GM18858 (cell line): ENCODE data around the gene RETREG1.
"Not testable (repeated sequence)": the region's sequence is repeated elsewhere in the genome, so short reads cannot be mapped to it uniquely, and the experiment has no call there.

ENCODE experiments used
- ATAC-seq: cut with Tn5 transposase; IDR thresholded peaks from one replicate; pipeline ENCODE4 v1.9.1; 2021; ENCODE audit not compliant: unreplicated experiment

RETREG1 gene

GRCh38 chr5:16557477-16557876 lies 59.3 kb downstream of the RETREG1 start:
- no peak for ATAC-seq

GRCh38 chr5:16554110-16554509 lies 62.7 kb downstream of the RETREG1 start:
- no peak for ATAC-seq

GRCh38 chr5:16552666-16553343 lies 64.0 kb downstream of the RETREG1 start:
- peak; percentile 82 for ATAC-seq

DNA sequence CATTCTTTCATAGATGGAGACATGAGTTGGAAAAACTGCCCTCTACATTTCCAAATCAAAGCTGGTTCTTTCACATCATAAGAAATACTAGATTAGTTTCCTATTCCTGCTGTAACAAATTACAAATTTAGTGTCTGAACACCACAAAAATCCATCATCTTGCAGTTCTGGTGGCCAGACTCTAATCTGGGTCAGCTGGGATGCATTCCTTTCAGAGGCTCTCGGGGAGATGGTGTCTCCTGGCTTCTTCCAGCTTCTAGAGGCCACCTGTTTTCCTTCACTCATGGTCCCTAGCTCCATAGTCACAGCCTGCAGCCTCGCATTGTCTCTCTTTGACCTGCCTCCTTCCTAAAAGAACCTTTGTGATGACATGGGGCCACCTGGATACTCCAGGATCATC lies 65.2 kb downstream of the RETREG1 start:
- no peak for ATAC-seq

GRCh38 chr5:16550316-16550952 lies 66.4 kb downstream of the RETREG1 start:
- ATAC-seq = peak; percentile 52

- no peak for ATAC-seq
These were observed 67.1 kb downstream of the RETREG1 start for GRCh38 chr5:16549491-16550206.

DNA sequence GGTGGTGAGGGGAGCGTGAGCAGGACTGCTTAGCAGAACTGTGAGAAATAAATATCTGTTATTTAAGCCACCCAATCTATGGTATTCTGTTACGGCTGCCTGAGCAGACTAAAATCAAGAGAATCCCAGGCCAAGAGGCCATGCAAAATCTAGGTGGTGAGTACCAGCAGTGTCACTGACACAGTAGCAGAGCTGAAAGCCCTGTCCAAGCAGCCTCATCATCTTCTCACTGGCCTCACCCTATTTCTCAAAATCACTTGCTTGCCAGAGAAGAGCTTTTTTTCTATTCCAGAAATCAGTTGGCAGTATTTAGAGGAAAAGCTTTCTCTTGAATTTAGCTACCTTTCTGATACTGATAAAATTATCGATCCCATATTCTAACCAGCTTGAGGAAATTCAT lies 68.0 kb downstream of the RETREG1 start:
- no peak for ATAC-seq

DNA sequence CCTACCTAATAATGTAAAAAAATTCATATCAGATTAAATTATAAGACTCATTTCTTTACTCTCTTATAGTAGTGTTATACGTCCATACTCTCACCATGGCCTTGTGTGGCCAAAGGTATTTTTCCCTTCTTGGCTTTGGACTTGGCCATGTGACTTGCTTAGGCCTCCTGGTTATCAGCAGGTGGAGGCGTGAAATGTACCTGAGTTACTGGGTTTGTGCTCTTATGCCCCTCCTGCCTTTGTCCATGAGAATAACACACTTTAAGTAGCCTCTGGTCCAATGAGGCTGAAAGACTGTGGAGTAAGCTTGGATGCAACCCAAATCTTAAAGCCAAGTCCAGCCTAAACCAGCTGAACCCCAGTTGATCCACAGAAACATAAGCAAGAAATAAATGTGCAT lies 68.7 kb downstream of the RETREG1 start:
- ATAC-seq = no peak

GRCh38 chr5:16547200-16547842 lies 69.5 kb downstream of the RETREG1 start:
- no peak for ATAC-seq

DNA sequence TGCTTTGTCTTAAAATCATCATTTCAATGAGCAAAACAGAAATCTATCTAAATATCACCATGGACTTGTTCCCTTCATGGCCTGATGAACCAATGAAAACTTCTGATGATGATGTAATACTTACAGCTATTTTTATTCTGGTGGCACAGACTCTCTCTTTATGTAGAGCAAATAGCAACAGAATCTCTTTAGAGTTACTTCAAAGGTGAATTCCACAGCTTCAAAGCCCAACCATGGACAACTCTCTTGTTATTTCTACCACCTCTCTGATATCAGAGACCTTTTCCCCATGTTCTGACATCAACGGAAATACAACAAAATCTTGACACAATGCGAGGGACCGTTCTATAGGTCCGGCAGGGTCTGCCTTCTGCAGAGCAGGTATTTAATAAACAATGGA lies 70.1 kb downstream of the RETREG1 start:
- ATAC-seq = no peak

DNA sequence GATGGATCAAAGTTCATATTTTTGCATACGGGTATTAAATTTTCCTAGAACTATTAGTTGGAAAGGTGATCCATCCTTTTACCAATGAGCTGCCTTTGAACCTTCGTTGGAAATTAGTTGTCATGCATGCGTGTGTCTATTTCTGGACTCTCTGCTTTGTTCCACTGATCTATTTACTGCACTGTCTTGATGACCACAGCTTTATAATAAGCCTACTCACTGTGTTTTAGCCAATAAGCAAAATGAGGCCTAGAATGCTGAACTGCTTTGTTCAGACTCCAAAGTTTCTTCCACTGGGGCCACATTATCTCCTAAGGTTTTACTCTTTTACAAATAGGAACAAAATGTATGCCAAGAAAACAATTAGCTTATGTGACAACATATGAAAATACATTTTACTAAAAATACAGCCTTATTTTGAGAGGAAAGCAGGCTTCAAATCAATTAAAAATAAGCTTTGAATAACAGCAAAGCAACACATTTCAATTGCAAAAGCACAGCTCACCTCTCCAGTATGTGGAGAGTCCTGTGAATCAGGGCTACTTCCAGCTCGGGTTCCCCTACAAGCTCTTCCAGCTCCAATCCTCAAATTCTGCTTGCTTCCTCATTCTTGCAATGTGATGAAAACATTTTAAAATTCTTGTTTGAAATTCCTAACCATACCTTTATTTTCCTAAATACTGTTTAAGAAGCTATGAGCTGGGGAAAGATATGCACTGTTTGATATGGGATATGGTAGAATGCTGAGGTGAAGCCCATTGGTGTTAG lies 72.0 kb downstream of the RETREG1 start:
- ATAC-seq = no peak

DNA sequence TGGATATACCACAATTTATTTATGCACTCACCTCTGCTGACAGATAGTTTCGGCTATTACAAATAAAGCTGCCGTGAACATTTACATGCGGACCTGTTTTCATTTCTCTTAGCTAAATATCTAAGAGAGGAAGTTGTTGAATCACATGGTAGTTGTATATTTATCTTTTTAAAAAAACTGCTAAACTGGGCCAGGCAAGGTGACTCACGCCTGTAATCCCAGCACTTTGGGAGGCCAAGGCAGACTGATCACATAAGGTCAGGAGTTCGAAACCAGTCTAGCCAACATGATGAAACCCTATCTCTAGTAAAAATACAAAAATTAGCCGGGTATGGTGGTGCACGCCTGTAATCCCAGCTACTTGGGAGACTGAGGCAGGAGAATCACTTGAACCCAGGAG lies 73.6 kb downstream of the RETREG1 start:
- ATAC-seq = not testable (repeated sequence)

- no peak for ATAC-seq
These were observed 74.6 kb downstream of the RETREG1 start for GRCh38 chr5:16542236-16542635.

DNA sequence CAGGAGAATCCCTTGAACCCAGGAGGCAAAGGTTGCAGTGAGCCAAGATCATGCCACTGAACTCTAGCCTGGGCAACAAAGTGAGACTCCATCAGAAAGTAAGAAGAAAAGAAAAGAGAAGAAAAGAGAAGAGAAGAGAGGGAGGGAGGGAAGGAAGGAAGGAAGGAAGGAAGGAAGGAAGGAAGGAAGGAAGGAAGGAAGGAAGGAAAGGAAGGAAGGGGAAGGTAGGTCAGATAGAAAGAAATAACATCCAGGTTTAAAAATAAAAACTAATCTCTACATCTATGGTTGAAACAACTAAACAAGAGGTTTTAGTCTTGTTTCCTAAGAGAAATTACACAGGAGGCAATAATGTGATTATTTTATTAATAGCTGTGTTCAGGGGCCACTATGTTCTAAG lies 75.2 kb downstream of the RETREG1 start:
- not testable (repeated sequence) for ATAC-seq

DNA sequence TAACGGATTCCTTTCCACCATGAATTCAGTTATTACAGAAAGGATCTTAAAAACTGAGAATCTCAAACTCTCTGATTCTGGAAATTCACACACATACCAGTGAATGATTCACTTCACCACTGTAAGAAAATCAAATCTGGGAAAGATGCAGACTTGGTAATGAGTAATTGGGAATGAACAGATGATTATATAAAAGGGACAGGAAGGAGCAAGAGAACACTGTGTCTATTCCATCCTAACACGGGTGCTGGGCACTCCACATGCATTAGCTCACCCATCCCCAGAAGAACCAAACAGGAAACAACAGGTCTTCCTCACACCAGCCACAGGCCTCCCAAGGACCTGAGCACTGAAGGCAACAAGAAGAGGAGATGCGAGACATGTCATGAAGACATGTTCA lies 76.4 kb downstream of the RETREG1 start:
- no peak for ATAC-seq

DNA sequence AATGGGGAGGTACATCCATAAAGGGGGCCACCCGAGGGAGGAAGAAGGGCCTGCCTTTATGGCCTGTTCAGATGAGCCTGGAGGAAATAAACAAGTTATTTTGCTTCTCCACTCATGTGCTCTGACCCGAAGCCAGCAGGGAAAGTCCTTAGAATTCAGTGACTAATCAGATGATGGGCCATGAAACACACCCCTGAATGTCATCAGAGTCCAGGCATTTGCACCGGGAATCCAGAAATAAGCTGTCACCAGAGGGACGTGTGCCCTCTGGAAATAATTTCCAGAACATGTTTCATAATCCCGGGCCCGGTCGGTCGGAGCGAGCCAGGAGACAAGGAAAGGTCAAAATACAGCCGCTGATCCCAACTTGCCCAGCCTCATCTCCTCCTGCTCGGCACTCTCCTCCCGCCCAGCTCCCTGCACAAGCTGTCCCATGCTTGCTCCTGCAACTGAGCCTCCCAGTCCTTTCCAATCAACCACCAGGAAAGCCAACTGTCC lies 77.6 kb downstream of the RETREG1 start:
- ATAC-seq = no peak

- ATAC-seq = no peak
These were observed 78.8 kb downstream of the RETREG1 start for GRCh38 chr5:16538006-16538405.

GRCh38 chr5:16536818-16537217 lies 80.0 kb downstream of the RETREG1 start:
- no peak for ATAC-seq

GRCh38 chr5:16536246-16536645 lies 80.6 kb downstream of the RETREG1 start:
- no peak for ATAC-seq

DNA sequence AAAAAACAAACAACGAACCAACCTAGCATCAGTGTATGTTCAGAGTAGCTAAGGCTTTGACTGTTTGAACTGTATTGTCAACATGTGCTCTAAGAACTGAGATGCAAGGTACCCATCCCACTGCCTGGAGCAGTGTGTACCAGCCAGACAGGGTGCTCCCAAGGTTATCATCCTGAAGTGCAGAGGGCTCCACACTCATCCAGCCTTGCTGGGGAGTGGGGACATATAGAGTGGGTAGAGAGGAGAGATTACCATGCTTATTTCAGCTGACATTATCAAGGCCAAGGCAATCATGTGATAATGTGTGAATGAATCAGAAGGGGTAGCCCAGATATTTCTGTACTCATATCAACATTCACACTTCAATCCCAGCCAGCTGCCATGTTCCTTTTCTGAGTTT lies 82.5 kb downstream of the RETREG1 start:
- ATAC-seq = no peak
